CD4-positive, CD25-positive, alpha-beta regulatory T cell (primary cell): ENCODE data around the gene PPP1R27. TPM values are rescaled to one million over a fixed set of nuclear protein-coding genes. Genes with fewer than 3 reads are reported as not detected.

Source experiments
- ATAC-seq, 2 donors: fragments of 150-1000 bp; cut with Tn5 transposase; one replicate each; pipeline ENCODE4 v1.10.0; 2021; ENCODE audit warnings: low read depth in 2 of 2, moderate number of reproducible peaks in 2 of 2, moderate library complexity in 1 of 2
- DNase-seq, 3 donors: peaks; one replicate each; pipeline versions ENCODE4 v3.0.0 to v3.0.0-alpha.2; 2012 to 2022; ENCODE audit warnings: mixed read lengths in 1 of 3
- H3K27ac ChIP-seq: one replicate; pipeline ENCODE4 v1.7.0; 2013; ENCODE audit warnings: mild to moderate bottlenecking, low read length; ENCODE audit not compliant: insufficient read depth, poor library complexity, severe bottlenecking
- H3K27me3 ChIP-seq: one replicate; pipeline ENCODE4 v1.7.0; 2013; ENCODE audit warnings: low read length; ENCODE audit not compliant: control insufficient read depth, insufficient read depth
- H3K36me3 ChIP-seq: one replicate; pipeline ENCODE4 v1.7.0; 2013; ENCODE audit warnings: mild to moderate bottlenecking, low read length, moderate library complexity; ENCODE audit not compliant: control insufficient read depth, insufficient read depth
- H3K4me1 ChIP-seq: 2 replicates; pipeline ENCODE4 v1.7.0; 2013; ENCODE audit warnings: mild to moderate bottlenecking, low read length; ENCODE audit not compliant: insufficient read depth, control insufficient read depth, poor library complexity, severe bottlenecking
- H3K4me3 ChIP-seq: one replicate; pipeline ENCODE4 v1.7.0; 2013; ENCODE audit warnings: low read depth, mild to moderate bottlenecking, low read length, moderate library complexity
- H3K9me3 ChIP-seq, 2 experiments: 1 replicate in 1 of 2; 2 replicates in 1 of 2; pipeline ENCODE4 v1.7.0; 2013; ENCODE audit warnings: low read length in 2 of 2, mild to moderate bottlenecking in 1 of 2, moderate library complexity in 1 of 2; ENCODE audit not compliant: control insufficient read depth in 2 of 2
- H3K27ac Mint-ChIP-seq, 3 donors: one replicate each; pipeline ENCODE4 v1.8.0; 2020 to 2022; ENCODE audit warnings: mild to moderate bottlenecking in 3 of 3, mixed read lengths in 3 of 3, moderate library complexity in 2 of 3
- H3K27me3 Mint-ChIP-seq: one replicate; pipeline ENCODE4 v1.8.0; 2022; ENCODE audit warnings: mild to moderate bottlenecking, mixed read lengths
- H3K36me3 Mint-ChIP-seq: one replicate; pipeline ENCODE4 v1.8.0; 2020; ENCODE audit warnings: mixed read lengths
- H3K4me1 Mint-ChIP-seq, 4 donors: one replicate each; pipeline ENCODE4 v1.8.0; 2020 to 2022; ENCODE audit warnings: mixed read lengths in 4 of 4, mild to moderate bottlenecking in 1 of 4
- H3K4me3 Mint-ChIP-seq, 4 donors: one replicate each; pipeline ENCODE4 v1.8.0; 2020 to 2022; ENCODE audit warnings: mild to moderate bottlenecking in 4 of 4, mixed read lengths in 4 of 4, moderate library complexity in 3 of 4
- H3K9me3 Mint-ChIP-seq, 7 donors: one replicate each; pipeline ENCODE4 v1.8.0; 2020 to 2022; ENCODE audit warnings: mixed read lengths in 7 of 7, mild to moderate bottlenecking in 3 of 7, moderate library complexity in 2 of 7
- polyA plus RNA-seq, 4 donors: library from polyadenylated mRNA; unstranded; fragments of 300-500 nt; fragmentation: Illumina TruSeq; gene quantifications; one replicate each; pipeline ENCODE4 v1.2.3, GENCODE V29; 2021
- total RNA-seq: library from RNA; stranded (reverse); gene quantifications from one replicate; pipeline ENCODE4 v1.2.3, GENCODE V29; 2022

PPP1R27 gene
- total and polyA plus RNA-seq, 5 donors from 2014 or later: not detected

DNA sequence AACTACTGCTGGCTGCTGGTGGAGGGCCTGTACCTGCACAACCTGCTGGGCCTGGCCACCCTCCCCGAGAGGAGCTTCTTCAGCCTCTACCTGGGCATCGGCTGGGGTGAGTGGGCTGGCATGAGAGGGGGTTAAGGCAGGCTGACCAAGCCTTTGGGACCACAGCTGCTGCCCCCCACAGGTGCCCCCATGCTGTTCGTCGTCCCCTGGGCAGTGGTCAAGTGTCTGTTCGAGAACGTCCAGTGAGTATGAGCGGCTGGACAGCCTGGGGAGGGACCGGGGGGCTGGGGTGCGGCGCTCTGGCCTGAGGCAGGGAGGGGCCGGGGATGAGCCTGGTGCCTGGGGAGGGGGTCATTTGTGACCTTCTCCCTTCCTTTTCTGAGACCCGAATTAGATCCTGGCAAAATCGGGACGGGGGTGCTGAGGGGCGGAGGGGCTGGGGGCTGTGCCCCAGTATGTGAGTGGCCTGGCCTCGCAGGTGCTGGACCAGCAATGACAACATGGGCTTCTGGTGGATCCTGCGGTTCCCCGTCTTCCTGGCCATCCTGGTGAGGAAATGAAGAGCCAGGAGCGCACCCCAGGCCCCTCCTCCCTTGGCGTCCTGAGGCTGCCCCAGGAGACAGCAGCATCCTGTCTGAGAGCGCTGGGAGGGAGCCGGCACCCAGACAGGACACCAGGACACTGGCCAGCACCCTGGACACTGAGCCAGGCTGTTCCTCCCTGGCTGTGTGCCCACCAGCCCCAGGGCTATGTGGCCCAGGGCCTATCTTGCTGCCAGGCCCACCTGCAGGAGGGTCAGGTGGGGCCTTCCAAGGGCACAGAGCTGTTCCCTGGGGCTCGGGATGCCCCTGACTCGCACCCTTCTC, 22.9 kb downstream of the PPP1R27 start:
- no peaks in the 10 kb centered on the region for H3K9me3 Mint-ChIP-seq
- Histone ChIP-seq H3K36me3 (no peaks in the 10 kb centered on the region), H3K9me3 (no peaks in the 10 kb centered on the region), H3K4me3 (no peak overlapping the region), H3K27ac (no peak overlapping the region), H3K4me1 (no peaks in the 10 kb centered on the region), H3K27me3 (no peaks in the 10 kb centered on the region)
- DNase-seq (no peak), ATAC-seq (no peak)
- H3K27me3 Mint-ChIP-seq: peaks cover 18% of the 10 kb centered on the region
- peaks cover 0 to 6% (median 3%) of the 10 kb centered on the region in 4 donors for H3K4me1 Mint-ChIP-seq
- H3K36me3 Mint-ChIP-seq: no peaks in the 10 kb centered on the region
- H3K4me3 Mint-ChIP-seq: no peak overlapping the region
- H3K27ac Mint-ChIP-seq: no peak overlapping the region

DNA sequence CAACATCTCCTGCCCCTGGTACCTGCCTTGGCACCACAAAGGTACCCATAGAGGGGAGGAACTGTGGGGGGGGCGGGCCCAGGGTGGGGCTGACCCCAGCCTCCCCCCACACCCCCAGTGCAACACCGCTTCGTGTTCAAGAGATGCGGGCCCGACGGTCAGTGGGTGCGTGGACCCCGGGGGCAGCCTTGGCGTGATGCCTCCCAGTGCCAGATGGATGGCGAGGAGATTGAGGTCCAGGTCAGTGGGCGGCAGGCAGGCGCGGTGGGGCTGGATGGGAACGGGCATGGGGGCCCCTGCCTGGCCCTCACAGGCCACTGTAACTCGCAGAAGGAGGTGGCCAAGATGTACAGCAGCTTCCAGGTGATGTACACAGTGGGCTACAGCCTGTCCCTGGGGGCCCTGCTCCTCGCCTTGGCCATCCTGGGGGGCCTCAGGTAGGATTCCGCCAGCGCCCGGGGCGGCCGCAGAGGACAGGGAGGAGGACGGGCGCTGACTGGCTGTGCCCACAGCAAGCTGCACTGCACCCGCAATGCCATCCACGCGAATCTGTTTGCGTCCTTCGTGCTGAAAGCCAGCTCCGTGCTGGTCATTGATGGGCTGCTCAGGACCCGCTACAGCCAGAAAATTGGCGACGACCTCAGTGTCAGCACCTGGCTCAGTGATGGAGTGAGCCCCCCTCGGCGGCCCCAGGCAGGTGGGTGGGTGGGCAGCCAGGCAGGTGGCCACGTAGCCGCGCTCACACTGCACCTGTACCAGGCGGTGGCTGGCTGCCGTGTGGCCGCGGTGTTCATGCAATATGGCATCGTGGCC, 23.8 kb downstream of the PPP1R27 start:
- H3K36me3 Mint-ChIP-seq: no peaks in the 10 kb centered on the region
- peaks cover 9% of the 10 kb centered on the region for H3K27me3 Mint-ChIP-seq
- Histone ChIP-seq H3K4me3 (no peak overlapping the region), H3K36me3 (no peaks in the 10 kb centered on the region), H3K9me3 (no peaks in the 10 kb centered on the region), H3K27ac (no peak overlapping the region), H3K27me3 (no peaks in the 10 kb centered on the region), H3K4me1 (no peaks in the 10 kb centered on the region)
- DNase-seq: no peak
- no peaks in the 10 kb centered on the region for H3K9me3 Mint-ChIP-seq
- H3K27ac Mint-ChIP-seq: no peak overlapping the region
- no peak overlapping the region for H3K4me3 Mint-ChIP-seq
- ATAC-seq: no peak
- H3K4me1 Mint-ChIP-seq: peaks cover 0 to 2% (median under 1%) of the 10 kb centered on the region in 4 donors

DNA sequence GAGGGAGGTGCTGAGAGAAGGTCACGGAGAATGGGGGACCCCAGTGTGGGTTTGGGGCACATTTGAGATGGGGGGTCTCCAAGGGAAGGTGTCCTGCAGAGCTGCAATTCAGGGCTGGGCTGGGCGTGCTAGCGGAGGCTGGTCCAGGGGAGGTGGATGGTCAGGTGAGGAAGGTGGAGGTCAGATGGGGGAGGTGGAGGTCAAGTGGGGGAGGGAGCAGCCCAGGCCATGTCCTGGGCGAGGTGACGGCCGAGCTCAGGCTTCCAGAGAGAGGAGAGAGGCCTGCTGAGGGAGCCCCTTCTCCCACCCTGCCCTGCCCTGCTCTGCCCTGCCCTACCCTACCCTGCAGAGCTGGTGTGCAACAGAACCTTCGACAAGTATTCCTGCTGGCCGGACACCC, 24.4 kb downstream of the PPP1R27 start:
- ATAC-seq (no peak), DNase-seq (no peak)
- Histone ChIP-seq H3K4me3 (no peak overlapping the region), H3K9me3 (no peaks in the 10 kb centered on the region), H3K36me3 (no peaks in the 10 kb centered on the region), H3K27me3 (no peaks in the 10 kb centered on the region), H3K27ac (no peak overlapping the region), H3K4me1 (no peaks in the 10 kb centered on the region)
- H3K27ac Mint-ChIP-seq: peak overlapping the region in 1 of 3 donors; percentile 63
- H3K4me1 Mint-ChIP-seq: no peaks in the 10 kb centered on the region
- no peaks in the 10 kb centered on the region for H3K9me3 Mint-ChIP-seq
- H3K27me3 Mint-ChIP-seq: peaks cover 6% of the 10 kb centered on the region
- H3K4me3 Mint-ChIP-seq: no peak overlapping the region
- no peaks in the 10 kb centered on the region for H3K36me3 Mint-ChIP-seq

DNA sequence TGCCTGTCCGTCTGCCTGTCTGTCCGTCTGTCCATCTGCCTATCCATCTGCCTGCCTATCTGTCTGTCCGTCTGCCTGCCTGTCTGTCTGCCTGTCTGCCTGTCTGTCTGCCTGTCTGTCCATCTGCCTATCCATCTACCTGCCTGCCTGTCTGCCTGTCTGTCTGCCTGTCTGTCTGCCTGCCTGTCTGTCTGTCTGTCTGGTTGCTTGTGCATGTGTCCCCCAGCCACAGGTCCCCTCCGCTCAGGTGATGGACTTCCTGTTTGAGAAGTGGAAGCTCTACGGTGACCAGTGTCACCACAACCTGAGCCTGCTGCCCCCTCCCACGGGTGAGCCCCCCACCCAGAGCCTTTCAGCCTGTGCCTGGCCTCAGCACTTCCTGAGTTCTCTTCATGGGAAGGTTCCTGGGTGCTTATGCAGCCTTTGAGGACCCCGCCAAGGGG, 25.3 kb downstream of the PPP1R27 start:
- no peak overlapping the region for H3K4me3 Mint-ChIP-seq

DNA sequence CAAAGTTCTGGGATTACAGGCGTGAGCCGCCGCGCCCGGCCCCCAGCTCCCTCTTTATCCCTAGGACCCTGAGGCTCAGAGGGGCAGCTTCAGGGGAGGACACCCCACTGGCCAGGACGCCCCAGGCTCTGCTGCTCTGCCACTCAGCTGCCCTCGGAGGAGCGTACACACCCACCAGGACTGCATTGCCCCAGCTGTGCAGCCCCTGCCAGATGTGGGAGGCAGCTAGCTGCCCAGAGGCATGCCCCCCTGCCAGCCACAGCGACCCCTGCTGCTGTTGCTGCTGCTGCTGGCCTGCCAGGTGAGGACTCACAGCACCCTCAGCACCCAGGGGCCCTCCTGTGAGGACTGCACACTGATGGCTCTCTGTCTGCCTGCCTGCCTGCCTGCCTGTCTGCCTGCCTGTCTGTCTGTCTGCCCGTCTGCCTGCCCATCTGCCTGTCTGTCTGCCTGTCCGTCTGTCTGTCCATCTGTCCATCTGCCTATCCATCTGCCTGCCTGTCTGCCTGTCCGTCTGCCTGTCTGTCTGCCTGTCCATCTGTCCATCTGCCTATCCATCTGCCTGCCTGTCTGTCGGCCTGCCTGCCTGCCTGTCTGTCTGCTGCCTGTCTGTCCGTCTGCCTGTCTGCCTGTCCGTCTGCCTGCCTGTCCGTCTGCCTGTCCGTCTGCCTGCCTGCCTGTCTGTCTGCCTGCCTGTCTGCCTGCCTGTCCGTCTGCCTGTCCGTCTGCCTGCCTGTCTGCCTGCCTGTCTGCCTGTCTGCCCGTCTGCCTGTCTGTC, 25.9 kb downstream of the PPP1R27 start:
- Histone ChIP-seq H3K27me3 (no peaks in the 10 kb centered on the region), H3K27ac (no peak overlapping the region), H3K4me1 (peaks cover 8% of the 10 kb centered on the region), H3K36me3 (no peaks in the 10 kb centered on the region), H3K4me3 (no peak overlapping the region), H3K9me3 (no peaks in the 10 kb centered on the region)
- H3K9me3 Mint-ChIP-seq: no peaks in the 10 kb centered on the region
- H3K4me3 Mint-ChIP-seq: no peak overlapping the region
- DNase-seq: no peak
- no peaks in the 10 kb centered on the region for H3K4me1 Mint-ChIP-seq
- no peaks in the 10 kb centered on the region for H3K36me3 Mint-ChIP-seq
- peaks cover 6% of the 10 kb centered on the region for H3K27me3 Mint-ChIP-seq
- no peak overlapping the region for H3K27ac Mint-ChIP-seq
- ATAC-seq: peak in 1 of 2 donors; percentile 17

More for the DNA sequence above, 25.3 kb downstream of the PPP1R27 start:
- H3K4me1 ChIP-seq: peaks cover 5% of the 10 kb centered on the region
- DNase-seq: no peak
- Mint-ChIP-seq H3K4me1 (no peaks in the 10 kb centered on the region), H3K36me3 (no peaks in the 10 kb centered on the region), H3K27ac (no peak overlapping the region), H3K9me3 (no peaks in the 10 kb centered on the region), H3K27me3 (peaks cover 6% of the 10 kb centered on the region)
- H3K27me3 ChIP-seq: no peaks in the 10 kb centered on the region
- no peaks in the 10 kb centered on the region for H3K36me3 ChIP-seq
- ATAC-seq: no peak
- H3K9me3 ChIP-seq: no peaks in the 10 kb centered on the region
- H3K27ac ChIP-seq: no peak overlapping the region
- H3K4me3 ChIP-seq: no peak overlapping the region

DNA sequence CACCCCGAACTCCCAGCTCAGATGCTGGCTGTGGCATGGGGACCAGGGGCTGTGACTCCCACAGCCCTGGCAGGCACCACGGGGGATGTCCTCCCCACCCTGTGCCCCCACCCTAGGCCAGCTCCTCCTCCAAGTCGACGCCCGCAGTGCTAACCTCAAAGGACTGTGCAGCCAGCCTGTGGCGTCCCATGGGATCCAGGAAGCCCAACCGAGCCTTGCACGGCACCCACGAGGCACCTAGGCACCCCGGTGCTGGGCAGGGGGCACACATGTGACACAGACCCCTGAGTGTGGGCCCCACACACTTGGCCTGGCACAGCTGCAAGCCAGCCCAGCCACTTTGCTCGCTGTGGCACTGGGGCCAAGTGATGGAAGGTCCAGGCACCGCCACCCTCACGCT, 27.0 kb downstream of the PPP1R27 start:
- ATAC-seq: no peak
- DNase-seq: no peak
- H3K4me3 Mint-ChIP-seq: no peak overlapping the region
- Histone ChIP-seq H3K36me3 (no peaks in the 10 kb centered on the region), H3K4me3 (no peak overlapping the region), H3K27me3 (no peaks in the 10 kb centered on the region), H3K4me1 (peaks cover 8% of the 10 kb centered on the region), H3K27ac (no peak overlapping the region), H3K9me3 (no peaks in the 10 kb centered on the region)
- H3K27ac Mint-ChIP-seq: no peak overlapping the region
- H3K9me3 Mint-ChIP-seq: no peaks in the 10 kb centered on the region
- H3K4me1 Mint-ChIP-seq: peaks cover 0 to 3% (median 0%) of the 10 kb centered on the region in 4 donors
- H3K27me3 Mint-ChIP-seq: peaks cover 13% of the 10 kb centered on the region
- no peaks in the 10 kb centered on the region for H3K36me3 Mint-ChIP-seq

DNA sequence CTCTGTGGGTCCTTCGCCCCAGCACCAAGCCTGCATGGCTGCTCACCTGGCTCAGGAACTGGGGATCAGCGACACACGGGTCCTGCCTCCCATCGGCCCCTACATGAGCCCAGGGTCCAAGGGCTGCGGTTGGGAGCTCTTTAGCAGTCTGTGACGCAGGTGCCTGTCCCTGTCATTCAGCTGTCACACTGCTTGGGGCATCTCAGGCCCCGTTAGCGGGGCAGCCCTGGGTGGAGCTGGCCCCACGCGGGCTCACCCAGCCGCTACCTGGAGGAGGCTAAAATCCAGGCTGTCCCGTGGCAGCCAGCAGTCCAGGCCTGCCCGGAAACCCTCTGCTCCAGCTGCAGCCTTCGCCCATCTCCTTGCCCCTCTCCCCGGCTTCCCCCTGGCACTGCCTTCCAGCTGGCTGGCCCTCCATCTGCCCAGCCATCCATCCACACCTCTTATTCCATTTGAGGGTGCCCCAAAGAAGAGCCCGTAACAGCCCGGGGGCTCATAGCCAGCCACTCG, 27.6 kb downstream of the PPP1R27 start:
- Mint-ChIP-seq H3K27me3 (peaks cover 18% of the 10 kb centered on the region), H3K9me3 (no peaks in the 10 kb centered on the region), H3K27ac (no peak overlapping the region), H3K36me3 (no peaks in the 10 kb centered on the region), H3K4me3 (no peak overlapping the region), H3K4me1 (peaks cover 0 to 3% (median 0%) of the 10 kb centered on the region in 4 donors)
- no peak for DNase-seq
- H3K4me3 ChIP-seq: no peak overlapping the region
- no peak overlapping the region for H3K27ac ChIP-seq
- no peaks in the 10 kb centered on the region for H3K27me3 ChIP-seq
- H3K4me1 ChIP-seq: peaks cover 8% of the 10 kb centered on the region
- no peak for ATAC-seq
- no peaks in the 10 kb centered on the region for H3K9me3 ChIP-seq
- no peaks in the 10 kb centered on the region for H3K36me3 ChIP-seq
